H1 (cell line): ENCODE measurements around the gene GNAQ.

Experiments
- CTCF ChIP-seq, 3 experiments: IDR thresholded peaks; 1 replicate in 2 of 3; 2 replicates in 1 of 3; pipeline versions ENCODE4 v1.5.1 to v1.6.1; 2011; ENCODE audit warnings: low read length in 3 of 3, mild to moderate bottlenecking in 3 of 3, inconsistent platforms in 2 of 3, low read depth in 1 of 3, moderate library complexity in 1 of 3; ENCODE audit not compliant: insufficient read depth in 1 of 3; ENCODE audit errors: control extremely low read depth in 1 of 3
- EP300 ChIP-seq, 2 experiments: IDR thresholded peaks; 1 replicate in 1 of 2; 2 replicates in 1 of 2; pipeline ENCODE4 v1.6.1; 2011 to 2012; ENCODE audit warnings: low read depth in 2 of 2, low read length in 2 of 2, mild to moderate bottlenecking in 2 of 2, borderline replicate concordance in 1 of 2, inconsistent platforms in 1 of 2, moderate library complexity in 1 of 2
- NRF1 ChIP-seq: IDR thresholded peaks from 2 replicates; pipeline ENCODE4 v1.6.1; 2011; ENCODE audit warnings: mild to moderate bottlenecking, low read depth, low read length, improper control_type of control experiment
- POLR2A ChIP-seq, 2 experiments: IDR thresholded peaks; 1 replicate in 1 of 2; 2 replicates in 1 of 2; pipeline ENCODE4 v1.6.1; 2011; ENCODE audit warnings: low read depth in 2 of 2, low read length in 2 of 2, mild to moderate bottlenecking in 2 of 2; ENCODE audit errors: control extremely low read depth in 1 of 2
- RAD21 ChIP-seq, 2 experiments: IDR thresholded peaks in 1 of 2; conservative IDR thresholded peaks in 1 of 2; 2 replicates each; pipeline ENCODE4 v1.6.1; 2011; ENCODE audit warnings: low read depth in 2 of 2, low read length in 2 of 2, improper control_type of control experiment in 1 of 2, inconsistent platforms in 1 of 2, mild to moderate bottlenecking in 1 of 2, moderate library complexity in 1 of 2
- SP1 ChIP-seq: IDR thresholded peaks from 2 replicates; pipeline ENCODE4 v1.6.1; 2011; ENCODE audit warnings: low read depth, low read length
- TAF1 ChIP-seq: IDR thresholded peaks from 2 replicates; pipeline ENCODE4 v1.6.1; 2011; ENCODE audit warnings: mild to moderate bottlenecking, low read depth, low read length
- TAF7 ChIP-seq: optimal IDR thresholded peaks from 2 replicates; pipeline ENCODE3; 2011; ENCODE audit warnings: low read depth, mild to moderate bottlenecking, inconsistent platforms, low read length, moderate library complexity, borderline replicate concordance
- YY1 ChIP-seq: IDR thresholded peaks from 2 replicates; pipeline ENCODE4 v1.6.1; 2011; ENCODE audit warnings: low read depth, mild to moderate bottlenecking, low read length

- TF ChIP-seq TAF1 (no peak), CTCF (IDR thresholded peaks at IDR 0.05; ENCODE audit: control extremely low read depth in 1 of 3, insufficient read depth in 1 of 3, low read depth in 1 of 3, low read length in 3 of 3) (no peak), RAD21 (IDR thresholded peaks at IDR 0.05 in 1 of 2, conservative IDR thresholded peaks at IDR 0.05 in 1 of 2; ENCODE audit: low read depth in 2 of 2, low read length in 2 of 2) (no peak), YY1 (no peak), SP1 (no peak), POLR2A (IDR thresholded peaks at IDR 0.05; ENCODE audit: control extremely low read depth in 1 of 2, low read depth in 2 of 2, low read length in 2 of 2) (no peak), TAF7 (no peak), EP300 (IDR thresholded peaks at IDR 0.05; ENCODE audit: borderline replicate concordance in 1 of 2, low read depth in 2 of 2, low read length in 2 of 2) (no peak), NRF1 (no peak)
These were observed 78.0 kb downstream of the GNAQ start for GRCh38 chr9:77953590-77953989.
